ENCODE measurements around the gene COPRS. TPM values are rescaled to one million over a fixed set of nuclear protein-coding genes. Genes with fewer than 3 reads are reported as not detected.
A peak's percentile ranks its signal among the peaks of the same experiment; 100 is the strongest.

Gene COPRS
- total and polyA plus RNA-seq, 2 experiments from 2014 or later = 51.5 to 62.6 TPM

GRCh38 chr17:31830971-31831858, 27.8 kb downstream of the COPRS start:
- H3K27ac Mint-ChIP-seq = no peak overlapping the region
- H3K9me3 Mint-ChIP-seq = peaks cover 6% of the 10 kb centered on the region; the same call in 2 of the 3 replicates
- H3K4me1 Mint-ChIP-seq = no peaks in the 10 kb centered on the region
- Histone ChIP-seq H2AFZ (peak overlapping the region; percentile 53; the same call in 1 of the 2 replicates), H3K36me3 (ENCODE audit: insufficient read depth) (no peaks in the 10 kb centered on the region), H3K9me2 (ENCODE audit: insufficient read depth) (no peaks in the 10 kb centered on the region), H3K79me2 (replicated peaks; ENCODE audit: insufficient read depth) (no peaks in the 10 kb centered on the region), H3K27me3 (ENCODE audit: insufficient read depth) (no peaks in the 10 kb centered on the region), H3K4me1 (ENCODE audit: insufficient read depth) (no peaks in the 10 kb centered on the region), H3F3A (replicated peaks; ENCODE audit: low read depth) (no peaks in the 10 kb centered on the region), H3K4me3 (no peak overlapping the region), H3K4me2 (no peak overlapping the region), H3K27ac (ENCODE audit: low read depth) (no peak overlapping the region), H4K20me1 (replicated peaks; ENCODE audit: insufficient read depth) (no peaks in the 10 kb centered on the region)
- TF ChIP-seq ZNF462 (CRISPR knock-in tag; IDR thresholded peaks at IDR 0.05) (no peak), NANOG (IDR thresholded peaks at IDR 0.05; ENCODE audit: borderline replicate concordance) (no peak), REST (IDR thresholded peaks at IDR 0.05; ENCODE audit: unreplicated experiment) (no peak), EZH2phosphoT487 (IDR thresholded peaks at IDR 0.05; ENCODE audit: unreplicated experiment) (no peak), ZNF331 (CRISPR knock-in tag; IDR thresholded peaks at IDR 0.05; ENCODE audit: low read depth) (no peak), ZNF114 (CRISPR knock-in tag; IDR thresholded peaks at IDR 0.05) (no peak), JUNB (IDR thresholded peaks at IDR 0.05; ENCODE audit: unreplicated experiment) (no peak), STAT1 (IDR thresholded peaks at IDR 0.05; ENCODE audit: unreplicated experiment) (no peak)
- no peak for ATAC-seq
- no peak for DNase-seq (ENCODE audit: low spot score)
- H3K27me3 Mint-ChIP-seq (ENCODE audit: insufficient read depth, low read depth, poor library complexity) = peaks cover 4% of the 10 kb centered on the region
- H3K36me3 Mint-ChIP-seq (ENCODE audit: low read depth) = no peaks in the 10 kb centered on the region
- no peak overlapping the region for H3K4me3 Mint-ChIP-seq

Data from GM23338 (cell line).